ENCODE results near the gene CBARP.

CBARP gene

DNA sequence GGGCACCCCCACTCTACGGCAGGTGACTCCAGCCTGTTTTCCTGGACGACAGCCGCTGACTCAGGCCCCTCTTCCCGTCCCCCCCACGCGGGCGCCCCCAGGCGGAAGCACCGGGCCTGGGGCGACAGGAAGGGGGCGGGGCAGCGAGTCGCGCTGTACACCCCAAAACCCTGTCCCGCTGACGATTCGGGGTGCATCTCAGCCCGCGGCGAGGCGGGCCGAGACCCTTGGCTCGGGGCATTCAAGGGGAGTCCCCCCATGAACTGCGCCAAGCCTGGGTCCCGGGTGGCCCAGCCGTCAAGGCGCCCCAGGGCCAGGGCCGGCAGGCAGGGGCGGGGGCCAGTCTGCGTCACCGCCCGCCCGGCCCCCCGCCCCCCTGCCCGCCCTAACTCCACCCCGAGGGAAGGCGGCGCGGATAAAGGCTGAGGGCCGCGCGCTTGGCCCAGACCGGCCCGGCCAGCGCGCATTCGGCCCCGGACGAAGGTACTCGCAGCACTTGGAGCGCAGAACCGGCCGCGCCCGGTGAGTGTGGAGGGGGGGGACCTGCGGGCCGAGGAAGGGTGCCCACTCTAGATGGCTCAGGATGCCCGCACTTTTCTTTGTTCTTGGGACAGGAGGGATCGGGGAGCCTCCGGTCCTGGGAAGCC is 10.5 kb upstream of the CBARP start, which contains the start of gene MIDN (continued):
- TF ChIP-seq ZNF777 (tag by site-specific recombination; IDR thresholded peaks at IDR 0.05; ENCODE audit: borderline replicate concordance) = 0 out of 2 replicates have a peak, but pooled peaks have one; percentile 21

DNA sequence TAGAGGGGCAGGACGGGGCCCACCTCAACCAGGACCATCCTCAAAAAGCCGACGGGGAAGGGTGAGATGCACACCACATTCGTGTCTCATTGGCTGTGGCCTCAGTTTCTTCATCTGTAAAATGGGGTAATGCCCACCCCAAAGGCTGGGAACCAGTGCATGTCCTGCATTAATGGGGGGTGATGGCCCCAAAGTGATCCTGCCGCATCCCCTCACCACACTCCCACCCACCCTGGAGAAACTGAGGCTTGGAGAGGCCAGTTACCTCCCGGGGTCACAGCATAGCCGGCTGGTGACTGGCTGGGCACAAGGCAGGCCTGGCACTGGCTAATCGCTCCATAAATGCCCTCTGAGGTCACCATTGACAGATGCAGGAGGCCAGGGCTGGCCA is 9.9 kb upstream of the CBARP start:
- TF ChIP-seq, protein P1, sequence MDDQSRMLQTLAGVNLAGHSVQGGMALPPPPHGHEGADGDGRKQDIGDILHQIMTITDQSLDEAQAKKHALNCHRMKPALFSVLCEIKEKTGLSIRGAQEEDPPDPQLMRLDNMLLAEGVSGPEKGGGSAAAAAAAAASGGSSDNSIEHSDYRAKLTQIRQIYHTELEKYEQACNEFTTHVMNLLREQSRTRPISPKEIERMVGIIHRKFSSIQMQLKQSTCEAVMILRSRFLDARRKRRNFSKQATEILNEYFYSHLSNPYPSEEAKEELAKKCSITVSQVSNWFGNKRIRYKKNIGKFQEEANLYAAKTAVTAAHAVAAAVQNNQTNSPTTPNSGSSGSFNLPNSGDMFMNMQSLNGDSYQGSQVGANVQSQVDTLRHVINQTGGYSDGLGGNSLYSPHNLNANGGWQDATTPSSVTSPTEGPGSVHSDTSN (CRISPR knock-in tag; IDR thresholded peaks at IDR 0.05) = no peak
- TF ChIP-seq ZBTB7A (tag by site-specific recombination; IDR thresholded peaks at IDR 0.05; ENCODE audit: low read depth) = peak; percentile 59; the same call in 1 of the 2 replicates
- TF ChIP-seq ZNF48 (tag by site-specific recombination; IDR thresholded peaks at IDR 0.05) = no peak
- TF ChIP-seq, protein P2, sequence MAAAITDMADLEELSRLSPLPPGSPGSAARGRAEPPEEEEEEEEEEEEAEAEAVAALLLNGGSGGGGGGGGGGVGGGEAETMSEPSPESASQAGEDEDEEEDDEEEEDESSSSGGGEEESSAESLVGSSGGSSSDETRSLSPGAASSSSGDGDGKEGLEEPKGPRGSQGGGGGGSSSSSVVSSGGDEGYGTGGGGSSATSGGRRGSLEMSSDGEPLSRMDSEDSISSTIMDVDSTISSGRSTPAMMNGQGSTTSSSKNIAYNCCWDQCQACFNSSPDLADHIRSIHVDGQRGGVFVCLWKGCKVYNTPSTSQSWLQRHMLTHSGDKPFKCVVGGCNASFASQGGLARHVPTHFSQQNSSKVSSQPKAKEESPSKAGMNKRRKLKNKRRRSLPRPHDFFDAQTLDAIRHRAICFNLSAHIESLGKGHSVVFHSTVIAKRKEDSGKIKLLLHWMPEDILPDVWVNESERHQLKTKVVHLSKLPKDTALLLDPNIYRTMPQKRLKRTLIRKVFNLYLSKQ (tag by site-specific recombination; IDR thresholded peaks at IDR 0.05; ENCODE audit: borderline replicate concordance) = no peak
- TF ChIP-seq REPIN1 (tag by site-specific recombination; IDR thresholded peaks at IDR 0.05; ENCODE audit: low read depth) = no peak
- no peak for TF ChIP-seq ZNF248 (tag by site-specific recombination; IDR thresholded peaks at IDR 0.05)
- no peak for TF ChIP-seq ZNF529 (tag by site-specific recombination; IDR thresholded peaks at IDR 0.05; ENCODE audit: insufficient replicate concordance)
- TF ChIP-seq, protein P3, sequence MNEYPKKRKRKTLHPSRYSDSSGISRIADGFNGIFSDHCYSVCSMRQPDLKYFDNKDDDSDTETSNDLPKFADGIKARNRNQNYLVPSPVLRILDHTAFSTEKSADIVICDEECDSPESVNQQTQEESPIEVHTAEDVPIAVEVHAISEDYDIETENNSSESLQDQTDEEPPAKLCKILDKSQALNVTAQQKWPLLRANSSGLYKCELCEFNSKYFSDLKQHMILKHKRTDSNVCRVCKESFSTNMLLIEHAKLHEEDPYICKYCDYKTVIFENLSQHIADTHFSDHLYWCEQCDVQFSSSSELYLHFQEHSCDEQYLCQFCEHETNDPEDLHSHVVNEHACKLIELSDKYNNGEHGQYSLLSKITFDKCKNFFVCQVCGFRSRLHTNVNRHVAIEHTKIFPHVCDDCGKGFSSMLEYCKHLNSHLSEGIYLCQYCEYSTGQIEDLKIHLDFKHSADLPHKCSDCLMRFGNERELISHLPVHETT (tag by site-specific recombination; IDR thresholded peaks at IDR 0.05) = peak; percentile 20; the same call in 1 of the 2 replicates
- no peak for TF ChIP-seq ZNF366 (tag by site-specific recombination; conservative IDR thresholded peaks at IDR 0.05)
- TF ChIP-seq, protein P4, sequence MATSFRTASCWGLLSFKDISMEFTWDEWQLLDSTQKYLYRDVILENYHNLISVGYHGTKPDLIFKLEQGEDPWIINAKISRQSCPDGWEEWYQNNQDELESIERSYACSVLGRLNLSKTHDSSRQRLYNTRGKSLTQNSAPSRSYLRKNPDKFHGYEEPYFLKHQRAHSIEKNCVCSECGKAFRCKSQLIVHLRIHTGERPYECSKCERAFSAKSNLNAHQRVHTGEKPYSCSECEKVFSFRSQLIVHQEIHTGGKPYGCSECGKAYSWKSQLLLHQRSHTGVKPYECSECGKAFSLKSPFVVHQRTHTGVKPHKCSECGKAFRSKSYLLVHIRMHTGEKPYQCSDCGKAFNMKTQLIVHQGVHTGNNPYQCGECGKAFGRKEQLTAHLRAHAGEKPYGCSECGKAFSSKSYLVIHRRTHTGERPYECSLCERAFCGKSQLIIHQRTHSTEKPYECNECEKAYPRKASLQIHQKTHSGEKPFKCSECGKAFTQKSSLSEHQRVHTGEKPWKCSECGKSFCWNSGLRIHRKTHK (tag by site-specific recombination; IDR thresholded peaks at IDR 0.05) = no peak
- TF ChIP-seq, protein P5, sequence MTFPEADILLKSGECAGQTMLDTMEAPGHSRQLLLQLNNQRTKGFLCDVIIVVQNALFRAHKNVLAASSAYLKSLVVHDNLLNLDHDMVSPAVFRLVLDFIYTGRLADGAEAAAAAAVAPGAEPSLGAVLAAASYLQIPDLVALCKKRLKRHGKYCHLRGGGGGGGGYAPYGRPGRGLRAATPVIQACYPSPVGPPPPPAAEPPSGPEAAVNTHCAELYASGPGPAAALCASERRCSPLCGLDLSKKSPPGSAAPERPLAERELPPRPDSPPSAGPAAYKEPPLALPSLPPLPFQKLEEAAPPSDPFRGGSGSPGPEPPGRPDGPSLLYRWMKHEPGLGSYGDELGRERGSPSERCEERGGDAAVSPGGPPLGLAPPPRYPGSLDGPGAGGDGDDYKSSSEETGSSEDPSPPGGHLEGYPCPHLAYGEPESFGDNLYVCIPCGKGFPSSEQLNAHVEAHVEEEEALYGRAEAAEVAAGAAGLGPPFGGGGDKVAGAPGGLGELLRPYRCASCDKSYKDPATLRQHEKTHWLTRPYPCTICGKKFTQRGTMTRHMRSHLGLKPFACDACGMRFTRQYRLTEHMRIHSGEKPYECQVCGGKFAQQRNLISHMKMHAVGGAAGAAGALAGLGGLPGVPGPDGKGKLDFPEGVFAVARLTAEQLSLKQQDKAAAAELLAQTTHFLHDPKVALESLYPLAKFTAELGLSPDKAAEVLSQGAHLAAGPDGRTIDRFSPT (tag by site-specific recombination; IDR thresholded peaks at IDR 0.05) = 0 out of 2 replicates have a peak, but pooled peaks have one; percentile 65
- TF ChIP-seq, protein P6, sequence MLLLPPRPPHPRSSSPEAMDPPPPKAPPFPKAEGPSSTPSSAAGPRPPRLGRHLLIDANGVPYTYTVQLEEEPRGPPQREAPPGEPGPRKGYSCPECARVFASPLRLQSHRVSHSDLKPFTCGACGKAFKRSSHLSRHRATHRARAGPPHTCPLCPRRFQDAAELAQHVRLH (tag by site-specific recombination; IDR thresholded peaks at IDR 0.05) = peak; percentile 61; the same call in 1 of the 2 replicates
- H3K36me3 ChIP-seq (ENCODE audit: control insufficient read depth in 2 of 2, insufficient read depth in 1 of 2, low read length in 2 of 2) = peaks cover 0 to 21% of the 10 kb centered on the region in 2 experiments; a peak in 1 of 3 replicates
- ChIA-PET CTCF (interaction anchor here (5.5 kb wide), 1 partner anchor 17 kb away, joined by 299 read pairs; the partner anchor contains the start of gene CIRBP), POLR2A (interaction anchor here (7.7 kb wide), 1 partner anchor 22 kb away, joined by 231 read pairs; the partner anchor contains the start of gene CIRBP)
- no peaks in the 10 kb centered on the region for H3K9me3 ChIP-seq (ENCODE audit: control insufficient read depth, insufficient read depth, low read depth, low read length)
- no peak overlapping the region for H3K27ac ChIP-seq (ENCODE audit: extremely low read depth, low read depth, low read length)
- H3K4me3 ChIP-seq (ENCODE audit: low read depth, low read length) = no peak overlapping the region
- peaks cover 4% of the 10 kb centered on the region; the same call in 1 of the 2 replicates for H3K4me1 ChIP-seq (ENCODE audit: control insufficient read depth, insufficient read depth, low read length)

Data from HEK293 (cell line).